ENCODE results near the gene GBF1. TPM values are rescaled to one million over a fixed set of nuclear protein-coding genes. Genes with fewer than 3 reads are reported as not detected.

GBF1 gene, protein sequence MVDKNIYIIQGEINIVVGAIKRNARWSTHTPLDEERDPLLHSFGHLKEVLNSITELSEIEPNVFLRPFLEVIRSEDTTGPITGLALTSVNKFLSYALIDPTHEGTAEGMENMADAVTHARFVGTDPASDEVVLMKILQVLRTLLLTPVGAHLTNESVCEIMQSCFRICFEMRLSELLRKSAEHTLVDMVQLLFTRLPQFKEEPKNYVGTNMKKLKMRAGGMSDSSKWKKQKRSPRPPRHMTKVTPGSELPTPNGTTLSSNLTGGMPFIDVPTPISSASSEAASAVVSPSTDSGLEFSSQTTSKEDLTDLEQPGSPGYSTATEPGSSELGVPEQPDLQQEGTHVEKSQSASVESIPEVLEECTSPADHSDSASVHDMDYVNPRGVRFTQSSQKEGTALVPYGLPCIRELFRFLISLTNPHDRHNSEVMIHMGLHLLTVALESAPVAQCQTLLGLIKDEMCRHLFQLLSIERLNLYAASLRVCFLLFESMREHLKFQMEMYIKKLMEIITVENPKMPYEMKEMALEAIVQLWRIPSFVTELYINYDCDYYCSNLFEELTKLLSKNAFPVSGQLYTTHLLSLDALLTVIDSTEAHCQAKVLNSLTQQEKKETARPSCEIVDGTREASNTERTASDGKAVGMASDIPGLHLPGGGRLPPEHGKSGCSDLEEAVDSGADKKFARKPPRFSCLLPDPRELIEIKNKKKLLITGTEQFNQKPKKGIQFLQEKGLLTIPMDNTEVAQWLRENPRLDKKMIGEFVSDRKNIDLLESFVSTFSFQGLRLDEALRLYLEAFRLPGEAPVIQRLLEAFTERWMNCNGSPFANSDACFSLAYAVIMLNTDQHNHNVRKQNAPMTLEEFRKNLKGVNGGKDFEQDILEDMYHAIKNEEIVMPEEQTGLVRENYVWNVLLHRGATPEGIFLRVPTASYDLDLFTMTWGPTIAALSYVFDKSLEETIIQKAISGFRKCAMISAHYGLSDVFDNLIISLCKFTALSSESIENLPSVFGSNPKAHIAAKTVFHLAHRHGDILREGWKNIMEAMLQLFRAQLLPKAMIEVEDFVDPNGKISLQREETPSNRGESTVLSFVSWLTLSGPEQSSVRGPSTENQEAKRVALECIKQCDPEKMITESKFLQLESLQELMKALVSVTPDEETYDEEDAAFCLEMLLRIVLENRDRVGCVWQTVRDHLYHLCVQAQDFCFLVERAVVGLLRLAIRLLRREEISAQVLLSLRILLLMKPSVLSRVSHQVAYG (N-terminal part only)
- 10 to 100 TPM; 51.9 to 67.8 (median 62.9) TPM for total RNA-seq
- long read RNA-seq, donor 1, partial matches to known transcripts = 19 of 32 reads
- long read RNA-seq, donor 1, other reads (novel, unspliced or antisense) = 13 of 32 reads
- long read RNA-seq, donor 2, partial matches to known transcripts = 7 of 11 reads
- long read RNA-seq, donor 2, other reads (novel, unspliced or antisense) = 4 of 11 reads

DNA sequence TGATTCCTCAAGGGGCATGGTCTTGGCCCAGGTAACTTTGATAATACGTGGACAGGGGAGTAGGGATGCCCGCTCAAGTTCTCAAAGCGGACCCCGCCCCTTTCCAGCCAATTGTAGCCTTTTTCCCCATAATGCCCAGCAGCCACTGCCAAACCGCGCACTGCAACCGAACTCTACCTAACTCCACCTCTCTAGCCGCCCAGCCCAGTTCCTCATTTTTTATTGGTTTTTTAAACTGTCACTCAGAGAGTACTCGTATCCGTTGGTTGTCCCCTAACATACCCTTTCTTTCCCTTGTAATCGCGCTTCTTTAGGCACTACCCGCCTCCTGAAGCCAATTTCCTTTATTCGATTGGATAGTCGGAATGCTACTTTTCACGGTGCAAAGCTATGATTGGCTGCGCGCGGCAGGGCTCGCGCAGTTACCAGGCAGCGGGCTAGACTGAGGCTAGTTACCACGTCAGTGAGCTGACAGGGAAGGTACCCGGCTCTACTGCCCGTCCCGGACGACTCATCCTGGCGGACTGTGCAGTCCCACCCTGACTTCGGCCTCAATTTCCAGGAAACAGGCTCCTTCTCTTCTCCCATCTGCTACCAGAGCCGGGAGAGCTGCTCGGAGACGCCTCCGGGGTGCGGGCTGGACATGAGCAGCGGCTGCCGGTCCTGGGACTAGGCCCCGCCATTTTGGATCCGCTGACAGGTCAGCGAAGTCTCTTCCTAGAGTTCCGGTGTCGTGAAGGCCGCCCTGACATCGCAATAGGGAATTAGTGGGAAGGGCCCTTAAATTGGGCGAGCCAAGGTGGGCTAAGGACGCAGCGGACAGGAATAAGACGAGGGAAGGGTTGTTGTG, at the start of gene GBF1:
GBF1 (plus strand) TSS at position 451 of the 850 bp plus-strand sequence. CDS start 13,407 bp downstream, outside the sequence.
- ATAC-seq = peak; percentile 90
- peak within 1 kb of the TSS; percentile 54 for H3K4me3 ChIP-seq
- peak; percentile 92 to 95 (median 94) for DNase-seq
- intact Hi-C loops (cut with DNase I, micrococcal nuclease) = no loop called here
- H3K36me3 ChIP-seq (ENCODE audit: low read depth) = no peaks in the 10 kb centered on the region
- TF ChIP-seq, protein P1, sequence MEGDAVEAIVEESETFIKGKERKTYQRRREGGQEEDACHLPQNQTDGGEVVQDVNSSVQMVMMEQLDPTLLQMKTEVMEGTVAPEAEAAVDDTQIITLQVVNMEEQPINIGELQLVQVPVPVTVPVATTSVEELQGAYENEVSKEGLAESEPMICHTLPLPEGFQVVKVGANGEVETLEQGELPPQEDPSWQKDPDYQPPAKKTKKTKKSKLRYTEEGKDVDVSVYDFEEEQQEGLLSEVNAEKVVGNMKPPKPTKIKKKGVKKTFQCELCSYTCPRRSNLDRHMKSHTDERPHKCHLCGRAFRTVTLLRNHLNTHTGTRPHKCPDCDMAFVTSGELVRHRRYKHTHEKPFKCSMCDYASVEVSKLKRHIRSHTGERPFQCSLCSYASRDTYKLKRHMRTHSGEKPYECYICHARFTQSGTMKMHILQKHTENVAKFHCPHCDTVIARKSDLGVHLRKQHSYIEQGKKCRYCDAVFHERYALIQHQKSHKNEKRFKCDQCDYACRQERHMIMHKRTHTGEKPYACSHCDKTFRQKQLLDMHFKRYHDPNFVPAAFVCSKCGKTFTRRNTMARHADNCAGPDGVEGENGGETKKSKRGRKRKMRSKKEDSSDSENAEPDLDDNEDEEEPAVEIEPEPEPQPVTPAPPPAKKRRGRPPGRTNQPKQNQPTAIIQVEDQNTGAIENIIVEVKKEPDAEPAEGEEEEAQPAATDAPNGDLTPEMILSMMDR (IDR thresholded peaks at IDR 0.05) = no peak
- H3K4me1 ChIP-seq (ENCODE audit: low read depth) = peaks cover 59% of the 10 kb centered on the region
- no peaks in the 10 kb centered on the region for H3K9me3 ChIP-seq

DNA sequence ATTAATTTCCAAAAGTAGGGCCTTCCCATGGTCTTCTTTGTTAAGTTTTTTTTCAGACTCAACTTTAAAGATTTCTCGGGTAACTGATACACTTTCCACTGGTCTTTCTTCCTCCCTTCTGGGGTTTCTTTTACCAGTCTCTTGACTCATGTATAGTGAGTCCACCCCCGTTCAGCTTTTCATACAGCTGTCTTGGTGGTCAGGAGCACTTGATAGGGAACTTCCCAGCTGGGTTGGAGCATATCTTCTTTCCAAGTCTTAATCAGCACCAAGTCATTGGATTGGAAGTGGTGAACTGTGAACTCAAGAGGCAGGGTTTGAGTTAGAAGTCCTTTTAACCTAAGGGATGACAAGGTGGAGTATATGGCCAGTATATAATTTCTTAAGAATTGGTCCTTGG, 48.4 kb upstream of the GBF1 start:
- peaks cover 9% of the 10 kb centered on the region for H3K4me1 ChIP-seq (ENCODE audit: low read depth)
- H3K9me3 ChIP-seq = peaks cover 8% of the 10 kb centered on the region
- H3K4me3 ChIP-seq = no peak overlapping the region
- no peaks in the 10 kb centered on the region for H3K36me3 ChIP-seq (ENCODE audit: low read depth)
- DNase-seq (no peak), ATAC-seq (no peak)
- TF ChIP-seq, protein P1 (IDR thresholded peaks at IDR 0.05) = no peak
- intact Hi-C loops (cut with DNase I, micrococcal nuclease) = no loop called here

DNA sequence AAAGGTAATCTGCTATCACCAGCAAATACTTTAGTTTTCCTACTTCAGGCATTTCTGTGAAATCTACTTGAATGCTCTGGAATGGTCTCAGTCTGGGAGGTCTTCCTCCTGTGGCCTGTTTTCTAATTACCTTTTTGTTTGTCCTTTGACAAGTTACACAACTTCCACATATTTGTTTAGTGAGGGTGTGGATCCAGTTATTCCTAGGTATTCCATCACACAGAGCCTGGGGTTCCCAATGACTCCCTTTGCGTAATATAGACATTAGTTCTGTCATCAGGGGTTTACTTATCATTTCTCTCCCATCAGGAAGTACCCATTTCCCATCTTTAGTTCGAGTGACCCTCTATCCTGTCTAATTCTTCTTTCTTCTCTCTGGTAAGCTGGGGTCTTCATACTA, 47.3 kb upstream of the GBF1 start:
- Histone ChIP-seq H3K4me1 (ENCODE audit: low read depth) (peaks cover 9% of the 10 kb centered on the region), H3K36me3 (ENCODE audit: low read depth) (no peaks in the 10 kb centered on the region), H3K4me3 (no peak overlapping the region), H3K9me3 (no peaks in the 10 kb centered on the region)
- peak; percentile 73 for ATAC-seq
- TF ChIP-seq, protein P1 (IDR thresholded peaks at IDR 0.05) = no peak
- intact Hi-C loops (cut with DNase I, micrococcal nuclease) = no loop called here
- peak in 1 of 3 donors; percentile 13 for DNase-seq

DNA sequence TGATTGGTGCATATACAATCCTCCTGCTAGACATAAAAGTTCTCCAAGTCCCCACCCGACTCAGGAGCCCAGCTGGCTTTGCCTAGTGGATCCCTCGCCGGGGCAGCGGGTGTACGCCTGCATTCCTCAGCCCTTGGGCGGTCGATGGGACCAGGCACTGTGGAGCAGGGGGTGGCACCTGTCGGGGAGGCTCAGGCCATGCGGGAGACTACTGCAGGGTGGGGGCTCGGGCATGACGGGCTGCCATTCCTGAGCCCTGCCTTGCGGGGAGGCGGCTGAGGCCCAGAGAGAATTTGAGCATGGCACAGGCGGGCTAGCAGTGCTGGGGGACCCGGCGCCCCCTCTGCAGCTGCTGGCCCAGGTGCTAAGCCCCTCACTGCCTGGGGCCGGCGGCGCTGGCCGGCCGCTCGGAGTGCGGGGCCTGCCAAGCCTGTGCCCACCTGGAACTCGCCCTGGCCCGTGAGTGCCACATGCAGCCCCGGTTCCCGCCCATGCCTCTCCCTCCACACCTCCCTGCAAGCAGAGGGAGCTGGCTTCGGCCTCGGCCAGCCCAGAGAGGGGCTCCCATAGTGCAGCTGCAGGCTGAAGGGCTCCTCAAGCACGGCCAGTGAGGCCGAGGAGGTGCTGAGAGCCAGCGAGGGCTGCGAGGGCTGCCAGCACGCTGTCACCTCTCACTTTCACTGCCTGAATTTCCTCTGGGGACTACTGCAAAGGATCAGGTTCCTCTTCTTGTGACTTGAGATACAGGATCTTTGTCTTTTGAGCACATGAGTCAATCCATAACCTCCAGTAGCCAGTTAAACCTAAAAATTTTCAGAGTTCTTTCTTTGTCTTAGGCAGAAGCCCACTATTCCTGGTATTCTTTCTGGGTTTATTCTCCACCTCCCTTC, 44.3 kb upstream of the GBF1 start:
- H3K4me1 ChIP-seq (ENCODE audit: low read depth) = peaks cover 9% of the 10 kb centered on the region
- ATAC-seq (no peak), DNase-seq (no peak)
- TF ChIP-seq, protein P1 (IDR thresholded peaks at IDR 0.05) = no peak
- peaks cover 12% of the 10 kb centered on the region for H3K9me3 ChIP-seq
- intact Hi-C loops (cut with DNase I, micrococcal nuclease) = no loop called here
- no peak overlapping the region for H3K4me3 ChIP-seq
- no peaks in the 10 kb centered on the region for H3K36me3 ChIP-seq (ENCODE audit: low read depth)
